Astrocyte of the cerebellum (primary cell): ENCODE results near the gene ITM2C.

Experiments
- DNase-seq: peaks from one replicate; pipeline ENCODE4 v3.0.0-alpha.2; 2011; ENCODE audit warnings: low read depth
- H3K4me3 ChIP-seq: 2 replicates; pipeline ENCODE4 v1.5.1; 2011; ENCODE audit warnings: mild to moderate bottlenecking, low read depth, low read length, moderate library complexity
- CTCF ChIP-seq: IDR thresholded peaks from 2 replicates; pipeline ENCODE4 v1.5.1; 2012; ENCODE audit warnings: low read length, low read depth, moderate library complexity, mild to moderate bottlenecking; ENCODE audit errors: missing control alignments
- in situ Hi-C: cut with HindIII; loops from 2 replicates; pipeline ENCODE4 v1.10.0; 2017; ENCODE audit warnings: low sequenced_read_pairs

Gene ITM2C

GRCh38 chr2:230904856-230905447 lies 40.2 kb downstream of the ITM2C start:
- in situ Hi-C loops, result no loop called here
- H3K4me3 ChIP-seq, result no peak overlapping the region
- DNase-seq, result no peak
- TF ChIP-seq CTCF, result no peak

GRCh38 chr2:230905448-230906421 lies 41.0 kb downstream of the ITM2C start:
- in situ Hi-C loops, result no loop called here
- H3K4me3 ChIP-seq, result no peak overlapping the region
- DNase-seq, result no peak
- TF ChIP-seq CTCF, result no peak

- in situ Hi-C loops, result no loop called here
- no peak for DNase-seq
- H3K4me3 ChIP-seq, result no peak overlapping the region
- no peak for TF ChIP-seq CTCF
Measured at GRCh38 chr2:230906471-230907230, 41.9 kb downstream of the ITM2C start.

GRCh38 chr2:230907361-230908091 lies 42.8 kb downstream of the ITM2C start:
- no peak for DNase-seq
- in situ Hi-C loops, result no loop called here
- no peak overlapping the region for H3K4me3 ChIP-seq
- TF ChIP-seq CTCF, result no peak

- no peak for DNase-seq
- H3K4me3 ChIP-seq, result no peak overlapping the region
- no peak for TF ChIP-seq CTCF
- in situ Hi-C loops, result no loop called here
Measured at GRCh38 chr2:230908092-230908594, 43.4 kb downstream of the ITM2C start.

GRCh38 chr2:230908595-230909191 lies 44.0 kb downstream of the ITM2C start:
- DNase-seq, result no peak
- in situ Hi-C loops, result no loop called here
- no peak overlapping the region for H3K4me3 ChIP-seq
- TF ChIP-seq CTCF, result no peak
